ENCODE data around the gene CEP126.

Gene CEP126

DNA sequence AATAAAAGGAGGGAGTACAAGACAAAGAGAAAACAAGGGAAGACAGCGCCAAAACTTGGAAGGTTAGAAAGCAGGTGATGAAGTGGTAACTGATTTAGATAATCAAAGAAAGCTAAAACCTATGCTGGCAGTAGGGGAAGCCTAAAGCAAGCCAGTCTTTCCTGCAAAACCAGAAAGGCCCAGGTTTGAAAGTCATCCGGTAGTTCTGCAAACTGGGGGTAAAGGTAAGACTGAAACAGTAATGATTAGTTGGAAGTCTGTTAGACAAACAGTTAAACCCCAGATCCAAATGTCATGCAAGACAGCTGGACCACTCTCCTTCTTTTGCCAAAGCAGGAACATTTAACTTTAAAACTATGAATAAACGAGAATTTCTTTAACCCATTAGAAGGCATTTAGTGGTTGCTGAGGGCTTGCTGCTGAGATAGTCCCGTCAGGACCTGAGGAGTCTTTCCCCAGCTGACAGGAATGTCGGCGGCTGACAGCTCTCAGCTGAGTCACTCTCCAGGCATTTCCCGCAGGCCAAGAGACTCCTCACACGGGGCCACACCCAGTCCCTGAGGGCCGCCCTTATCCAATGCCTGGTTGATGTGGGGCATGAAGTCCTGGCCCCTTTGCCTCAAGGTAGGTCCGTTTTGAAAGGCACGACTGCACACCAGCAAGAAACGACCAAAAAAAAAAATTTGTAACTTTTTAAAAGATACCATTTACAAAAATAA is 96.1 kb downstream of the CEP126 start:
- in situ Hi-C loops (cut with HindIII; ENCODE audit: low sequenced_read_pairs): no loop called here

- in situ Hi-C loops (cut with HindIII; ENCODE audit: low sequenced_read_pairs): no loop called here
Observed at GRCh38 chr11:102012946-102013345, 98.1 kb downstream of the CEP126 start.

GRCh38 chr11:102014756-102015155 is 99.9 kb downstream of the CEP126 start:
- in situ Hi-C loops (cut with HindIII; ENCODE audit: low sequenced_read_pairs): no loop called here

DNA sequence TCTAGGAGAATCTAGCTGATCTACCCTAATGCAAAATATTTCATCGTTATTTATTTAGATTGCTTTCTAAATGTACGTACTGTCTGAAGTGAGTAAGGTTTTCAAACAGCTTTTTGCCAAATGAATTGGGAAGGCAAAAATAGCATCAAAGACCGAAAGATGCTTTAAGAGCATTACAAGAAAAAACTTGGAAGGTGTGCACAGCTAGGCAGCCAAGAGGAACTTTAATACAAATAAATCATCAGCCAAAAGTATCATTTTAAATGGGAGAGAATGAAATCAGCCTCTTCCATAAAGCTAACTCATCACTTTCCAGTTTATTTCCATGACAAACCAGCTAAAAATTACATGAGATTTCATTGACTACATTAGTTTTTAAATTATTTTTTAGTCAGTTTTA is 102.2 kb downstream of the CEP126 start:
- in situ Hi-C loops (cut with HindIII; ENCODE audit: low sequenced_read_pairs): no loop called here

DNA sequence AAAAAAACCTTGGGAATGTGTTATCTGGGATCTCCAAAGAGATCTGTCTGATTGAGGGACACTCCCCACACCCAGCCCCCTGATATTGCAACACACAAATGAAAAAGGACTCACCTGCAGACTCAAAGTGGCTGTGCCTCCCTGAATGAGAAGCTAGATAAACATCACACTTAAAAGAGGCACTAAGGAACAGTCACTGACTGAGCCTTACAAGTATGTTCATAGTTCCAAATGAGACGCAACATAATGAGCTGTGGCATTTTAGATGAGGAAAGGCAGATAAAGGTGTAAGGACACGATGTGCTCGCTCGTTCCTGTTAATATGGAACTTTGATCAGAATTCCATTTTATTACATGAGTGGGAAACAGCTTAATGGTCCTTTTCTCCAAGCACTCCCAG is 111.4 kb downstream of the CEP126 start:
- in situ Hi-C loops (cut with HindIII; ENCODE audit: low sequenced_read_pairs): no loop called here

DNA sequence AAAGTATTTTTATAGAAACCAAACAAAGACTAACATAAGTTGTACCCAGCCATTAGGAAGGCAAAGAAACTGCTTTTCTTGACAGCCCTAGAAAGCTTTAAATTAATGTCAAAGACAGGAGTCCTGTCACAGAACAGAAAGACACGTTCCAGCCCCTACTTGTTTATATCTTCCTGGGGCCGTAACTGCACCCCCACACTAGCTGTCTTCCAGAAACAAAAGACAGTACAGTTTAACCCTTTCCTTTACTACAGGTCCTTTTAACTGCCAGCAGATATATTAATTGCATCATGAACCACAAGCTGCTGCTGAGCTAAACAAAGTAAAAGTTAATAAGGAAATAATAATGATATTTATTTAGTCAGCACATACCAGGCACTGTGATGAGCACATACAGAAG is 112.1 kb downstream of the CEP126 start:
- in situ Hi-C loops (cut with HindIII; ENCODE audit: low sequenced_read_pairs): no loop called here

DNA sequence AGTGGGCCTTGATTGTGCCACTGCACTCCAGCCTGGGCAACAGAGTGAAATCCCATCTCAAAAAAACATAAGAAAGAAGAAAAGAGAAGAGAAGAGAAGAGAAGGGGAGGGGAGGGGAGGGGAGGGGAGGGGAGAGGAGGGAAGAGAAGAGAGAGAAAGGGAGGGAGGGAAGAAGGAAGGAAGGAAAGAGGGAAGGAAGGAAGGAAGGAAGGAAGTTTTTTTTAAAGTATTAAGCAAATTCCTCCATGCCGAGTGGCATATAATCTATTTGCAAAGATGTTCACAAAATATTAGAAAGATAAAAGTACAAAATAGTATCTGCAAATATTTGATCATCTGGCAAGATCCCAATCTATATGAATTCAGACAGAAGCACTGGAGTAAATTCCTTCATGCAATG is 121.9 kb downstream of the CEP126 start:
- in situ Hi-C loops (cut with HindIII; ENCODE audit: low sequenced_read_pairs): no loop called here

DNA sequence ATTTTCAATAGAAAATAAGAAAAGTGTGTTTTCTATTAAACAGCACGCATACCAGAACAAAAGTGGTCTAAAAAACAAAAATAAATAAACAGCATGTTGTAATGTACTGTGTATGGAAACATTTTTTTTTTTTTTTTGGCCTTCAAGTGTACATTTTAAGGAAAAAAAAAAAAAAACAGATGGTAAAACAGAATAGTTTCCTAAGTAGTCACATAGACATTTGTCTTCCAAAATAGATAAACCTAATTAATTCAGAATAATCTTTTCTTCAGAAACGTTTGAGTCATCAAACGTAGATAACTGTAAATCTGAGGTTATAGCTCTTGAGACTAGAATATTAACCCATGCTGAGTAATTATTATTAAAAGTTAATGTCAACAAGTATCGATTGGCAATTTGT is 132.0 kb downstream of the CEP126 start:
- in situ Hi-C loops (cut with HindIII; ENCODE audit: low sequenced_read_pairs): no loop called here

DNA sequence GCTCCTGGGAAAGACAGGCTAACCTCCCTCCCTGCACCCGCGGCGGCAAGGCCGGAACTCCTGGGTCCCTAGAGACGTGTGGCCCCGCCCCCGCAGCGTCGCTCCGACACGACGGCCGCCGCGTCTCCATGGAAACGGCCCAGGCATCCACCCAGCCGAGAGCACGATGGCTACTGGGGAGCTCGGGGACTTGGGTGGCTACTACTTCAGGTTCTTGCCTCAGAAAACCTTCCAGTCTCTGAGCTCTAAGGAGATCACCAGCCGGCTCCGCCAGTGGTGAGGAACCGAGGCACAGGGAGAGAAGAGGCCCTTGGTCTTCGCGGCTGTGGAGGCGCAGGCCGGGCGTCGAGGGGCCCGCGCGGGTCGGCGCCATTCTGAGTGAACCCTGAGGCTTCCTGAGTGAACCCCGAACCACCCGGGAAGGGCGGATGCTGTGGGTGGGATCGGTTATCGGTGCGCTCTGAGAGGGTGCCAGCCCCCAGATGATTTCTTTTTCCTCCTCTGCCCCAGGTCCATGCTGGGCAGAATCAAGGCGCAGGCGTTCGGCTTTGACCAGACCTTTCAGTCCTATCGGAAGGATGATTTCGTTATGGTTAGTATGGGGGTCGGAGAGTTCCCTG is 132.6 kb downstream of the CEP126 start, which contains the start of gene CFAP300:
CFAP300 (plus strand) TSS at position 133 of the 620 bp plus-strand sequence; CDS start at position 167, 34 bp downstream.
- in situ Hi-C loops (cut with HindIII; ENCODE audit: low sequenced_read_pairs): no loop called here
